NCI-H1092 (cell line): ENCODE measurements around the gene TXNDC9.
A peak's percentile ranks its signal among the peaks of the same experiment; 100 is the strongest.
"Not testable (repeated sequence)": the region's sequence is repeated elsewhere in the genome, so short reads cannot be mapped to it uniquely, and the experiment has no call there.

ENCODE experiments used
- DNase-seq: peaks from one replicate; lab custom pipeline; 2025; lab: John Stamatoyannopoulos, UW

TXNDC9 gene, protein sequence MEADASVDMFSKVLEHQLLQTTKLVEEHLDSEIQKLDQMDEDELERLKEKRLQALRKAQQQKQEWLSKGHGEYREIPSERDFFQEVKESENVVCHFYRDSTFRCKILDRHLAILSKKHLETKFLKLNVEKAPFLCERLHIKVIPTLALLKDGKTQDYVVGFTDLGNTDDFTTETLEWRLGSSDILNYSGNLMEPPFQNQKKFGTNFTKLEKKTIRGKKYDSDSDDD

DNA sequence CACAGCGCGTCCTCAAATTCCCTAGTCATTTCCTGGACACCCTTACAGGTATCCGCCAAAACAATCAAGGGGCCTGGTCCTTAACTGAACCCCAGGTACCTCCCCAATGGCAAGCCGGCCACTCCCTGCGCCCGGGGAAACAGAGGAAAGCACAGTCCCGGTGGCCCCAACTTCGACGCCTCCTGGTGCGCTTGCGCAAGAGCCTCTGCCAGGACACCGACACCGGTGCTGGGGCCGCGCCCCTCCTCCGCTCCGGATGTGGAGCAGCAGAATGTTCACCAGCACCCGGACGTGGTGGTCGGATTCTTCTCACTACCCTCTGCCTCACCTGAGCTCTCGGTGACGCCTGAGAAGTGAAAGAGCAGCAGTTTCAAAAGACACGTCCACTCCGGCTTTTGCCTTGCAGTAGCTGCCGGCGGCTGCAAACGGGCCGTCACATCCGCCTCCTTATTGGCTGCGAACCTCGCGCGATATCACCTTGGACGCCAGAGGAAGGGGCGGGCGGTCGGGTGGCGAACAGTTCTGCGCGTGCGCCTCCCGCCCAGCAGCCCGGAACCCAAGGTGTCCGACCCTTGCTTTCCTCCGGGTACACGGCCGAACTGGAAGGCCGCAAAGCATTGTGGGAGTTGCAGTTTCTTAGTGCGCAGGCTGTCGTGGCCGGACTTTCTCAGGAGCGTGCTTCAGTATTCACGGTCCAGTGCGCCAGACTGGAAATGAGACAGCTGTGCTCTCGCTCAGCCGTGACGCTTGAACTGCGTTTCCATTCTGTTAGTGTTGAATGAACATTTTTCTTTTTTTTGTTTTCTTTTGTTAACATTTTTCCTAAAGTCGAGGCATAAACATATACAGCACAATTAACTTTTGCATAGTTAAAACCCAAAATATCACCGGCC is at the start of gene TXNDC9:
Gene TXNDC9, minus strand, starts transcription at position 423 of the 893 bp plus-strand sequence. CDS start 3,123 bp downstream, outside the sequence.
- DNase-seq: peak; percentile 99

DNA sequence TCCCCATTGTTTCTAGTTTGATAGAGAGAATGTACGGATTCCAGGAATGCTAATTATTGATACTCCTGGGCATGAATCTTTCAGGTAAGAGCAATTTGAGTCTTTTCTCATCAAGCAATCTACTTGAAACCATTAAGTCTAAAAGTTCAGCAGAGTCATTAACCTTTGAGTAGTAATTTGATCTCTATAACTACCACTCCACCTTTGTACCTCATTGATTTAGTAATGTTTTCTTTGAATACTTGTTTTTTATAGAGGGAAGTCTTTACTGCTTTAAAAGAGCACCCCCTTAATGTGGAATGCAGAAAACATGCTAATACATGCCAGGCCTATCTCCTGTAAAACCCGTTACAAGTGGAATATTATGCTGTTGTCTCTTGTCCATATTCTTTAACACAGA is 46.0 kb upstream of the TXNDC9 start:
- no peak for DNase-seq

DNA sequence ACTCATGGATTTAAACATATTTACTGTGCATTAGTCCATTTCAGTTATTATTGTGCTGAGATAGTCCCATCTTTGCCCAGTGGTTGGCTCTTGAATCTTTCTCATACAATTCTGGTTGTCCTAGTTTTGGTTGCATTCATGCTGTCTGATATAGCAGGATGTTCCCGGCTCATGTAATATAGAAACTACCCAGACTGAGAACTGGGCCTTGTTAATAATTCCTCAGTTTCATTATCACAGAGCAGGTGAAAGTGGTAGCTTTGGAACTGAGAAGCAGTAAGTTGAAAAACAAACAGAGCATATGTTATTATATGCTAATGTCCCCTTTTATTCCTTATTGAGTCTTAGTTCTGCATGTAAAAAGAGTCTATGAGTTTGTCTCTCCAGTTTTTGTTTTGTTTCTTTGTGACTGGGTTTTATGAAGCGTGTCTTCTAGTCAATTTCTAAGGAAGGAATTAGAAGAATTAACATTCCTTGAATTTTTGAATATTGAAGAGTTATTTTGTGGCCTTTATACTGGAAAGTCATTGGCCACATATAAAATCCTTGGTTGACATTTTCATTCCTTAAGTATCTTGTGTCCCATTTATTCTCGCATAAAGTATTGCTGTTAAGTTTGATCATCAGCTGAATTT is 44.4 kb upstream of the TXNDC9 start:
- DNase-seq: no peak

DNA sequence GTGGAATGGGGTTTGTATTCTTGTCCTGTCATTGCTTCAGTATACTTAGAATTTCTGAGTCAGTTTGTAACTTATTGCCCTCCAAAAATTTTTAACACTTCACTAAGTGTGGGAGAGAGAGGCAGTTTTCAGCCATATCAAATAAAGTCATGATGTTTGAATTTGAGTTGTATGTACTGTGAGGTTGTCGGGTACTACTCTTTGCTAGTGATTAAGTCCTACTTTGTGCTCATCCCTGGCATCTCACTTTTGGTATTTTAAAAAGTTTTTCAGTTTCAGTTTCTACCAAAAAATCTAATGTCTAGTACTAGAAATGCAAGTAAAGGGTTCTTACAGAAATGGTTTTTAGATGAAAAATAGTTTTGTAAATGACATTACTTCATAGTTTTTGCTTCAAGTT is 41.7 kb upstream of the TXNDC9 start:
- no peak for DNase-seq

DNA sequence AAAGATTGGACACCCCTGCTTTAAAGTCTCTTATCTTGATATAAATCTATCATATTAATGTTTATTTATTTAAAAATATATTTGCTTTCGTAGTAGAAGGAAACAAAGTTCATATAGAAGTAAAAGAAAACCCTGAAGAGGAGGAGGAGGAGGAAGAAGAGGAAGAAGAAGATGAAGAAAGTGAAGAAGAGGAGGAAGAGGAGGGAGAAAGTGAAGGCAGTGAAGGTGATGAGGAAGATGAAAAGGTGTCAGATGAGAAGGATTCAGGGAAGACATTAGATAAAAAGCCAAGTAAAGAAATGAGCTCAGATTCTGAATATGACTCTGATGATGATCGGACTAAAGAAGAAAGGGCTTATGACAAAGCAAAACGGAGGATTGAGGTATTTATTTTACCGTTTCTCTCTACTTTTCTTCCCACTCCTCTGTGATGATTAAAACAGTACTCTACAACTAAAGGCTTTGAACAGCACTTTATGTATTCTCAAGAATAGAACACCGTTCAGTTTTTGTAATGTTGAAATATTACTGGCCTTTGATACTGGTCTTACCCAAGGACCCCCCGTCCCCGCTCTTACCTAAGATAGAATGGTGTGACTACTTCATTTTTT is 40.2 kb upstream of the TXNDC9 start:
- no peak for DNase-seq

DNA sequence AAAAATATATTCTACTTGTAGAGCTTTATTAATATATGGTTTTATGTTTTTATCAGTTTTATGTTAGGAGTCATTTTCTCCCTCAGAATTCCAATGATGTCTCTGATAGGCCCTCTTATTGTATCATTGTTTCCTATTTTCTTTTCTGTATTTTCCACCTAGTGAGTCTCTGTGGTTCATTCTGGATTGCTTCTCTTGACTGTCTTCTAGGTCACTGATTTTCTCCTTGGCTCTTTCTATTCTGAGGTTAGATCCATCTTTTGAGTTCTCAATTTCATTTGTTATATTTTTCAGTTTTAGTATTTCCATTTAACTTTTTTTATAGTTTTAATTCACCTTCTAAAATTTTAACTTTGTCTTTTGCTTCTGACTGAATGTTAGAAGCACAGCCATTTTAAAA is 38.6 kb upstream of the TXNDC9 start:
- no peak for DNase-seq

DNA sequence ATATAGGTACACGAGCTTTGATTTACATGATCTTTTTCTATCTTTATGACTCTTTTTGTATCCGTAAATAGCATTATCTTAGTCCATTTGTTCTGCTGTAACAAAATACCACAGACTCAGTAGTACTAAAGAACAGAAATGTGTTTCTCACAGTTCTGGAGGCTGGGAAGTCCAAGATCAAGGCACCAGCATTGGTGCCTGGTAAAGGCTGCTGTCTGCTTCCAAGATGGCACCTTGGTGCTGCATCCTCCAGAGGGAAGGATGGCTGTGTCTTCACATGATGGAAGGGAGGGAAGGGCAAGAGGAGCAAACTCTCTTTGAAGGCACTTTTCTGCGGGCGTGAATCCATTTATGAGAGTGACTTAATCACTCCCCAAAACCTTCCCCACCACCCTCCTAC is 37.0 kb upstream of the TXNDC9 start:
- DNase-seq: no peak

DNA sequence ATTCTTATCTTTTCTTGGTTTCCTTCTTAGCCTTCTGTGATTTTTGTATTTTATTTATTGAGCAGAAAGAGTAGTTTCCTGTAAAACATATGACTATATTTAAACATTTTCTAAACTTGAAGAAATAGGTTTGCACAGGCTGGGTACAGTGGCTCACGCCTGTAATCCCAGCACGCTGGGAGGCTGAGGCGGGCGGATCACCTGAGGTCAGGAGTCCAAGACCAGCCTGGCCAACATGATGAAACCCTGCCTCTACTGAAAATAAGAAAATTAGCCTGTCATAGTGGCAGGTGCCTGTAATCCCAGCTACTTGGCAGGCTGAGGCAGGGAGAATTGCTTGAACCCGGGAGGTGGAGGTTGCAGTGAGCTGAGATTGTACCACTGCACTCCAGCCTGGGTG is 32.7 kb upstream of the TXNDC9 start:
- DNase-seq: not testable (repeated sequence)

DNA sequence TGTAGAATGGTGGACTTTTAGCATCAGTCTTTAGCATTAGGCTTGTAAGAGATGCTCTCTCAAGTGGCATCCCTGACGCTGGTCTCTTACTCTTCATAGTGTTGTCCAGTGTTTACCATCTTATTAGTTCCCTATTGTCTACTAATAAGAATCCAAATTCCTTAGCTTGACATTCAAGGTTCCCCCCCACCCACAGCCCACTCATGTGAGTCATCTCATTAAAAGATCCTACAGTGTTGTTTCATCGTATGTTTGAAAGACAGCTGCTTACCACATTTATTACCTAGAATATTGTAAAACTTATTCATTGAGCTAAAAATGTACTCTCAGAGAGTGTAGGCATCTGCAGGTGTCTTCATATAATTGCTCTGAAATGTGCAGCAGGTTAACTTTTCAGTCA is 29.5 kb upstream of the TXNDC9 start:
- no peak for DNase-seq

DNA sequence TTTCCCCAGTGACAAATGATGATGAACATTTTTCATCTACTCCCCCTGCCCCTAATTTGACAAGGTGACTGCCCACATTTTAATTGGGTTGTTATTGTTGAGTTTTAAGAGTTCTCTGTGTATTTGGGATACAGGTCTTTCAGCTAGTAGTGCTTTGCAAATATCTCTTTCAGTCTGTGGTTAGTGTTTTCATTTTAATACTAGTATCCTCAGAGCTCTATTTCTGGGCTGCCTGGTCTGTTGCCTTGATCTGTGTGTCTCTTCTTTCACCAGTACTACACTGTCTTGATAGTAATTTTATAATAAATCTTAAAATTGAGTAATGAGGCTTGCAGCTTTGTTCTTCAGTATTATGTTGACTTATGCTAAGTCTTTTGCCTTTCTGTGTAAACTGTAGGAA is 20.7 kb upstream of the TXNDC9 start:
- no peak for DNase-seq

DNA sequence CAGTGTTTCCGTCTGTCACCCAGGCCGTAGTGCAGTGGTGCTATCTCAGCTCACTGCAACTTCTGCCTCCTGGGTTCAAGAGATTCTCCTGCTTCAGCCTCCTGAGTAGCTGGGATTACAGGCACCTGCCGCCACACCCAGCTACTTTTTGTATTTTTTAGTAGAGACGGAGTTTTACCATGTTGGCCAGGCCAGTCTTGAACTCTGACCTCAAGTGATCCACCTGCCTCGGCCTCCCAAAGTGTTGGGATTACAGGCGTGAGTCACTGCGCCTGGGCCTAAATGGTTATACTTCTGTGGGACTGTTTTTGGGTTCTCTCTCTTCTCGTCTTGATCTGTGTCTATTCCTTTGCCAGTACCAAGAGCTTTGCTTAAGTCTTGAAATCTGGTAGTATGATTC is 18.7 kb upstream of the TXNDC9 start:
- not testable (repeated sequence) for DNase-seq

DNA sequence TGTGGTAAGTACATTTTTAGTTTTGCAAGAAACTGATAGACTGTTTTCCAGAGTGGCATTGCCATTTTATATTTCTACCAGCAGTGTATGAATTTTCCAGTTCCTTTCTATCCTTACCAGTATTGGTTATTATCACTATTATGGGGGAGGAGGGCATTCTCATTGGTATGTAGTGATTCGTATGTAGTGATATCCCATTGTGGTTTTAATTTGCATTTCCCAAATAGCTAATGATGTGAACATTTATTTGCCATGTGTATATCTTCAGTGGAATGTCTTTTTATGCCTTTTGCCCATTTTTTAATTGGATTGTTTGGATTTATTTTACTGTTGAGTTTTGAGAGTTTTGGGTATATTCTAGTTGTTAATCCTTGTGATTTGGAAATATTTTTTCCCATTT is 17.9 kb upstream of the TXNDC9 start:
- DNase-seq: no peak

DNA sequence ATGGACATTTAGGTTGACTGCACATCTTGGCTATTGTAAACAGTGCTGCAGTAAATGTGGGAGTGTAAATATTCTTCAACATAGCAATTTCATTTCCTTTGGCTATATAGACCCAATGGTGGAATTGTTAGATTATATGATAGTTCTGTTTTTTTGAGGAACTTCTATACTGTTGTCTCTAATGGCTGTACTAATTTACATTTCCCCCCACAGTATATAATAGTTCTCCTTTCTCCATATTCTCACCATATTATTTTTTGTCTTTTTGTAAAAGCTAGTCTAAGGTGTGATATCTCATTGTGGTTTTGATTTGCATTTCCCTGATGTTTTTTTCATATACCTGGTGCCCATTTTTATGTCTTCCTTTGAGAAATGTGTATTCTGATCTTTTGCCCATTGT is 14.1 kb upstream of the TXNDC9 start:
- DNase-seq: no peak

DNA sequence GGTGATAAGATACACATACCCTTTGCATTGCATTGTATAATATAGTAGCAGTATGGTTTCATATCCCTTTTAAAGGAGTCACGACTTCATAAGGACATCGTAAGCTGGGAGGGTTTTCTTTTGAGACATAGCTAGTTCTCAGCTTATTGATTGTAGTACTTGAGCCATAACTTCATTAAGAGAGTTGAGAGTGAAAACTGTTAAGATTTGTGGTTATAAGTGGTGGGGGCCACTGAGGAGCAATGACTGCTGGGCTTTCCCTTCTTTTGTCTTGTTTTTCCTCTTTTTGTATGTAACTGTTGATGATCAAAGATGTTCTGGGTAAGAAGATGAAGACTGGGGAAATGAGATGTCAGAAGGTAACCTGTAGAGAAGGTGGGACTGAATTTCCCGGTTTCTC is 12.0 kb upstream of the TXNDC9 start:
- DNase-seq: no peak

DNA sequence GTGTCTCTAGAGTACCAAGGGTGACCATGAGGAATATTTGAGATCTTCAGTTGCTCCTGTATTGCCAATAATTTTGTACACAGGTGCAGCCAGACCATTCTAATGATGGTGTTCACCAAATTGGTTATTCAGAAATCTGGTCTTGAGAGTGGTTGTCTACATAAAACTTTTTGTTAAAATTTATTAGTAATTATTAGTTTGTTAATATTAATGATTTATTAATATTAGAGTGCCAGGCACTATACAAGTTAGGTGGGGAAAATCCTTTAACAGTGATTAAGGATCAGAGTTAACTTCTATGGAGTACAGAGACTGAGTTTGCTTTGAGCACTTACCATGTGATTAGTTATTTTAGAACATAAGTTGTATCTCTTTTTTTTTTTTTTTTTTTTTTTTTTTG is 10.1 kb upstream of the TXNDC9 start:
- DNase-seq: no peak

DNA sequence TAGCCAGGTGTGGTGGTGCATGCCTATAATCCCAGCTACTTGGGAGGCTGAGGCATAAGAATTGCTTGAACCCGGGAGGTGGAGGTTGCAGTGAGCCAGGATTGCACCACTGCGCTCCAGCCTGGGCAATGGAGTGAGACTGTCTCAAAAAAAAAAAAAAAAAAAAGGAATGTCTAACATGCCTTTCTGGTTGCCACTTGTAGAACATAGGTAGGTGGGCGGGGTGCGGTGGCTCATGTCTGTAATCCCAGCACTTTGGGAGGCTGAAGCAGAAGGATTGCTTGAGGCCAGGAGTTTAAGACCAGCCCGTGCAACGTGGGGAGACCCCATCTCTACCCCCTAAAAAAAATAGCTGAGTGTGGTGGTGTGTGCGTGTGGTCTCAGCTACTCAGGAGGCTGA is 9.3 kb upstream of the TXNDC9 start:
- DNase-seq: not testable (repeated sequence)

DNA sequence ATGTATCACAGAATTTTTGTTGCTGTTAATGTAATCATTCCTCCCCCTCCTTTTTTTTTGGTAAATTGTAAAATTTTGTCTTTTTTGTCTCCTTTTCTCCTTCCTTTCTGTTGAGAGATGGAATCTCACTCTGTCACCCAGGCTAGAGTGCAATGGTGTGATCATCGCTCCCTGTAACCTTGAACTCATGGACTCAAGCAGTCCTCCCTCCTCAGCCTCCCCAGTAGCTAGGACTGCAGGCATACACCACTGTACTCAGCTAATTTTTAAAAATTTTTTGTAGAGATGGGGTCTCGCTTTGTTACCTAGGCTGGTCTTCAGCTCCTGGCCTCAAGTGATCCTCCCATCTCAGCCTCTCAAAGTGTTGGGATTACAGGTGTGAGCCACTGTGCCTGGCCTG is 6.4 kb upstream of the TXNDC9 start:
- no peak for DNase-seq

DNA sequence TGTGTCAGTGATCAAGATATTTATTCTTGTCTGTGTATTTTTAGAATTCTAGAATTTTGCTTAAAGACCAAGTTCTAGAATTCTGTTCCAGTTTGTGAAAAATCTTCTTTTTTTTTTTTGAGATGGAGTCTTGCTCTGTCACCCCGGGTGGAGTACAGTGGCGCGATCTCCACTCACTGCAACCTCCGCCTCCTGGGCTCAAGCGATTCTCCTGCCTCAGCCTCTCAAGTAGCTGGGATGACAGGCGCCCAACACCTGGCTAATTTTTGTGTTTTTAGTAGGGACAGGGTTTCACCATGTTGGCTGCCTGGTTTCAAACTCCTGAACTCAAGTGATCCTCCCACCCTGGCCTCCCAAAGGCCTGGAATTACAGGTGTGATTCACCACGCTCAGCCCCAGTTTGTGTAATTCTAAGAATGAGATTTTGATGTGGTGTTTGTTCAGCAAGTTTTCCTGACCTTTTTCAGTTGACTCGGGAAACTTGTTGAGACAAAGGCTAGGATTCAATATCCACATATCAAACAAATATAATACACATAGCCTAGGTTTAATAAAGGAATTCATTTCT is 4.6 kb upstream of the TXNDC9 start:
- no peak for DNase-seq

DNA sequence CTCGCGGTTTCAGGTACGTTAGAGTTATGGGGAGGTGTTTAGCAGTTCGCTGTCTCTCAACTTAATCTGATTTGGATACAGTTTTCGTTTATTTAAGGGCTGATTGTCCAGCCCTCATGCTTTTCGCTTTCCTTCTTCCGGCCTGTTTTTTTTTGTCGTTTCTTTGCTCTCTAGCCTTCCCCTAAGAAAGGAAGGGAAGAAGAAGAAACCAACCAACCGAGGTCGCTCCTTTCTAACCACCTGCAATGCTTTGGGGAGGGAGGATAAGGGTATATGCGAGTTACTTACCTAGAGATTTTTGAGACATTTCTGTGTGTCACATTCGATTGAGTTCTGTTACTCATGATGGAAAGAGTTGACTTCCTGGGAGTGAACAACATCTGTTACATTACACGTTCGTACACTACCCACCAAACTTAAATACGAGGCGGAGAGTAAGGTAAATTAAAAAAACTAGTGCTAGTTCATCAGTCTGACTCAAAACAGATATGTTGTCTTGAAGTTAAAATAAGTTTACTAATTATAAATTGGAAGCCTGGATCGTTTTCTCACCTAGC is 2.0 kb upstream of the TXNDC9 start:
- DNase-seq: no peak

DNA sequence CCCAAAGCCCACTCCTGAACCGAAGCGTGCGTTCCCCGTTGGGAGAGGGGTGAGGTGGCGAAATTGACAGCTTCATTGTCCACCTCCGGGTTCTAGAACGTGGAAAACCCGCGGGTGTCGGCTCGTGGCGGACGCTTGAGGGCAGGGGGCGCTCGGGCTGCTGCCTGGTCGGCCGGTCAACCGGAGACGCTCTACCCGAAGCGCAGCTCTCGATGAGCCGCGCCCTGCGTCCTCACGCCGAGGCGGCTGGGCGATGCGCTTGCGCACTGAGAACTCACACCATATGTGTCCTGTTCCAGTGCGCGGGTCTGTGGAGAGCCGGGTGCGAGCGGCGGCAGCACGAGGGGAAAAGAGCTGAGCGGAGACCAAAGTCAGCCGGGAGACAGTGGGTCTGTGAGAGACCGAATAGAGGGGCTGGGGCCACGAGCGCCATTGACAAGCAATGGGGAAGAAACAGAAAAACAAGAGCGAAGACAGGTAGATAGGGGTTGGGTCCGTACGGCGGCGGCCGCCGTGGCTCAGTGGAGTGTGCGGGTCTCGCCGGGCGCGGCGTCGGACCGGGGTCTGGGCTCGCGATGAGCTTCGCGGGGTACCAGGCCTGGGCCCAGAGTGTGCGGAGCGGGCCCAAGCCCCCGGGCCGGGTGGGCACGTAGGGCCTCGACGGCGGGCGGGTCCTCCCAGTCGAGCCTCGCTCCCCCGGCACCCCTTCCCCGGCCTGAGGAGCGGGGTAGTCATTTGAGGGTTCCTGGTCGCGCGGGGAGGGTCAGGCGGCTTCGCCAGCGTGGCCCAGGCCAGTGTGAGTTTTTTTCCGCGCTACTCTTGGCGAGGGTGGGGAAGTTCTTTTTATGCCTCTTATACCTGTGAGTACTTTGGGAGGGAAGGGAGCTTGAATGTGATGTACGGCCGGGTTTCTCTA is 1.2 kb upstream of the TXNDC9 start, which contains the start of gene EIF5B:
Gene EIF5B, plus strand, starts transcription at position 277 of the 916 bp plus-strand sequence. Its CDS starts 166 bp downstream, at position 443.
- peak; percentile 91 for DNase-seq

DNA sequence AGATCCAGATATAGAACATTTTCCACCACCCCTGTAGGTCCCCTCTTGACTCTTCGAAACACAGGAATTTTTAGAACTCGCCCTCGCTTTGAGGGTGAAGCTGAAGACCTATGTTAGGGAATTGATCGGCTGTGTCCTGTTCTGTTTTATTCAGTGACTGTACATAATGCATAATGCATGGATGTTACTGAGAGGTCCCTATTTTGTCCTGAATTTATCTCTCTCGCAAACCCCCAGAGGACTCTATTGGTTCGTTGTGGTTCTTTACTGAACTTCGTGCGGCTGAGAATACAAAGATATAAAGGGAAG is 625 bp upstream of the TXNDC9 start:
- DNase-seq: no peak
